ENCODE results near the gene LRRC4C. TPM values are rescaled to one million over a fixed set of nuclear protein-coding genes. Genes with fewer than 3 reads are reported as not detected.

The LRRC4C gene
- total and polyA plus RNA-seq, 11 donors = 0.08 to 1.2 (median 0.48) TPM; not detected in 1

DNA sequence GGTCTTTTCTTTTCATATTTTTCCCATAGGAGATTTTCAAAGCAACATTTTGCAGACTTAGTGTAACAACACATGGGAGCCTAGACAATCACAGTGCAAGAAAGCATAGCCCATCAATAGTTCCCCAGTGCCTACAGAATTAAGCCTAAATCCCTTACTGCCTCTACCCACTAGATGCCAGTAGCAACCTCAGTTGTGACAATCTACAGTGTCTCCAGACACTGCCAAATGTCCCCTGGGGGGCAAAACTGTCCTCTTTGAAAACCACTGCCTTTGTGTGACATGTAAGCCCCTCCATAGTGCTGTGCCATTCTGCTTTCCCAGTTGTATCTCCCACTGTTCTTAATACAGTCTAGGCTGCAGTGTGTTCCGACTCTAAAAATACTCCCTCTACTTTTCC is 1329.0 kb downstream of the LRRC4C start:
- intact Hi-C loops (cut with DNase I) = no loop called here
- Histone ChIP-seq H3K4me3 (no peak overlapping the region), H3K9me3 (no peaks in the 10 kb centered on the region), H3K36me3 (no peaks in the 10 kb centered on the region), H3K4me1 (no peaks in the 10 kb centered on the region), H3K27ac (no peak overlapping the region), H3K27me3 (no peaks in the 10 kb centered on the region)
- ATAC-seq (no peak), DNase-seq (no peak)
- 73 to 88% (median 75%) methylated on average over 1 of the region's 1 CpG for WGBS, 4 donors
- TF ChIP-seq CTCF (IDR thresholded peaks at IDR 0.05) = peak in 1 of 12 donors; percentile 6
- TF ChIP-seq POLR2A (IDR thresholded peaks at IDR 0.05) = no peak

GRCh38 chr11:40129266-40129665 is 1330.2 kb downstream of the LRRC4C start:
- WGBS, 4 donors = 0 to 7% (median 3%) methylated on average over 1 of the region's 1 CpG
- no peak for DNase-seq
- ATAC-seq = no peak
- Histone ChIP-seq H3K27ac (no peak overlapping the region), H3K36me3 (no peaks in the 10 kb centered on the region), H3K4me3 (no peak overlapping the region), H3K27me3 (no peaks in the 10 kb centered on the region), H3K4me1 (no peaks in the 10 kb centered on the region), H3K9me3 (peaks cover 0 to 6% (median 0%) of the 10 kb centered on the region in 12 donors)
- TF ChIP-seq CTCF (IDR thresholded peaks at IDR 0.05) (peak in 2 of 12 donors; percentile 14 to 36), POLR2A (IDR thresholded peaks at IDR 0.05) (no peak)
- intact Hi-C loops (cut with DNase I) = no loop called here

DNA sequence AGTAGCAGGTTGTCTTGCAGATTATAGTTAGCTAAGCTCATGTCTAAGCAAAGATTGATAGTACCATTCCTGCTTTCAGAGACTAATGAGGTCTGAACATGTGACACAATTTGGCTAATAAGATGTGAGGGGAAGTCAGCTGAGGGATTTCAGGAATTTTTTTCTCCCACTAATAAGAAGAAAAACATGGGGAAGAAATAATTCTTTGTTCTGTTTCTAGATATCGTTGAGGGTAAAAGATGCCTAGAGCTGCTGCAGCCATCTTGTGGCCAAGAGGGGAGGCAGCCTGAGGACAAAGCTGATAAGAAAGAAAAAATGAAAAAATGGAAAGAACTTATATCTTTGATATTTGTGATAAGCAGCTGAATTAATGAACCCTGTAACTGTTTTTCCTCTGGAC is 1334.4 kb downstream of the LRRC4C start:
- peaks cover 0 to 21% (median 5%) of the 10 kb centered on the region in 12 donors for H3K9me3 ChIP-seq
- H3K4me1 ChIP-seq = no peaks in the 10 kb centered on the region
- no peak overlapping the region for H3K4me3 ChIP-seq
- no peak overlapping the region for H3K27ac ChIP-seq
- DNase-seq (no peak), ATAC-seq (no peak)
- TF ChIP-seq CTCF (IDR thresholded peaks at IDR 0.05) = no peak
- TF ChIP-seq POLR2A (IDR thresholded peaks at IDR 0.05) = no peak
- intact Hi-C loops (cut with DNase I) = no loop called here
- no peaks in the 10 kb centered on the region for H3K27me3 ChIP-seq
- no peaks in the 10 kb centered on the region for H3K36me3 ChIP-seq
- WGBS, 4 donors = 33 to 46% (median 41%) methylated on average over 1 of the region's 1 CpG

DNA sequence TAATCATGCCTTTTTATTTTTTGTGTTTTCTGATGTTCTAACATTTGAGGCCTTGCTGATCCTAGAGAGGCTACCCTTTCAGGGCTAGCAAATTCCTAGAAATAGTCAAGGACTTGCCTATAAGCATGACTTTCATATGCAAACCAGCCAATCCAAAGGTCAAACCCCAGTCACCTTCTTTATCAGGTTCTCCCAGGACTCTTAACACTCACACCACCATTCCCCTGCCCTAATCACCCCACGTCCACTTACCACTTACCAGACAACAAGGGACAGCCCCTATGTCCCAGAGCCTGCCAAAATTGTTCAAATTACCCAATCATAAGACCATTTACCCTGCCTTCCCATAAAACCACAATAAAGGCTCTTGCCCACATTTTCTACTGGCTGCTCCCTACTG is 1339.8 kb downstream of the LRRC4C start:
- whole genome bisulfite sequencing, 4 donors = 50 to 59% (median 57%) methylated on average over 1 of the region's 1 CpG
- no peak for ATAC-seq
- Histone ChIP-seq H3K27ac (no peak overlapping the region), H3K4me3 (no peak overlapping the region), H3K36me3 (no peaks in the 10 kb centered on the region), H3K27me3 (no peaks in the 10 kb centered on the region), H3K4me1 (no peaks in the 10 kb centered on the region), H3K9me3 (peaks cover 0 to 17% (median 5%) of the 10 kb centered on the region in 12 donors)
- TF ChIP-seq CTCF (IDR thresholded peaks at IDR 0.05) (no peak), POLR2A (IDR thresholded peaks at IDR 0.05) (no peak)
- intact Hi-C loops (cut with DNase I) = no loop called here
- no peak for DNase-seq

All from heart left ventricle (tissue), 16 donors.